ENCODE results near the gene PGS1. TPM values are rescaled to one million over a fixed set of nuclear protein-coding genes. Genes with fewer than 3 reads are reported as not detected.
A peak's percentile ranks its signal among the peaks of the same experiment; 100 is the strongest.

The PGS1 gene
- total RNA-seq, 6 experiments from 2014 or later, result 20.2 to 26.1 (median 24.5) TPM

- no peaks in the 10 kb centered on the region for H3K4me1 Mint-ChIP-seq (ENCODE audit: low read depth)
- H3K9me3 Mint-ChIP-seq, result no peaks in the 10 kb centered on the region
- peaks cover 13% of the 10 kb centered on the region for H3K27me3 Mint-ChIP-seq (ENCODE audit: insufficient read depth)
- no peaks in the 10 kb centered on the region for H3K36me3 Mint-ChIP-seq (ENCODE audit: low read depth)
- no peak overlapping the region for H3K4me3 Mint-ChIP-seq
- no peak for DNase-seq
- TF ChIP-seq, protein P1, sequence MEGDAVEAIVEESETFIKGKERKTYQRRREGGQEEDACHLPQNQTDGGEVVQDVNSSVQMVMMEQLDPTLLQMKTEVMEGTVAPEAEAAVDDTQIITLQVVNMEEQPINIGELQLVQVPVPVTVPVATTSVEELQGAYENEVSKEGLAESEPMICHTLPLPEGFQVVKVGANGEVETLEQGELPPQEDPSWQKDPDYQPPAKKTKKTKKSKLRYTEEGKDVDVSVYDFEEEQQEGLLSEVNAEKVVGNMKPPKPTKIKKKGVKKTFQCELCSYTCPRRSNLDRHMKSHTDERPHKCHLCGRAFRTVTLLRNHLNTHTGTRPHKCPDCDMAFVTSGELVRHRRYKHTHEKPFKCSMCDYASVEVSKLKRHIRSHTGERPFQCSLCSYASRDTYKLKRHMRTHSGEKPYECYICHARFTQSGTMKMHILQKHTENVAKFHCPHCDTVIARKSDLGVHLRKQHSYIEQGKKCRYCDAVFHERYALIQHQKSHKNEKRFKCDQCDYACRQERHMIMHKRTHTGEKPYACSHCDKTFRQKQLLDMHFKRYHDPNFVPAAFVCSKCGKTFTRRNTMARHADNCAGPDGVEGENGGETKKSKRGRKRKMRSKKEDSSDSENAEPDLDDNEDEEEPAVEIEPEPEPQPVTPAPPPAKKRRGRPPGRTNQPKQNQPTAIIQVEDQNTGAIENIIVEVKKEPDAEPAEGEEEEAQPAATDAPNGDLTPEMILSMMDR (IDR thresholded peaks at IDR 0.05), result no peak
- H3K27ac Mint-ChIP-seq, result no peak overlapping the region
Observed at GRCh38 chr17:78444392-78444791, 65.9 kb downstream of the PGS1 start.

GRCh38 chr17:78446833-78447232 is 68.4 kb downstream of the PGS1 start:
- H3K36me3 Mint-ChIP-seq (ENCODE audit: low read depth), result no peaks in the 10 kb centered on the region
- no peaks in the 10 kb centered on the region for H3K4me1 Mint-ChIP-seq (ENCODE audit: low read depth)
- TF ChIP-seq, protein P1 (IDR thresholded peaks at IDR 0.05), result no peak
- no peak for DNase-seq
- H3K27ac Mint-ChIP-seq, result no peak overlapping the region
- H3K4me3 Mint-ChIP-seq, result no peak overlapping the region
- H3K9me3 Mint-ChIP-seq, result no peaks in the 10 kb centered on the region
- peaks cover 16% of the 10 kb centered on the region for H3K27me3 Mint-ChIP-seq (ENCODE audit: insufficient read depth)

DNA sequence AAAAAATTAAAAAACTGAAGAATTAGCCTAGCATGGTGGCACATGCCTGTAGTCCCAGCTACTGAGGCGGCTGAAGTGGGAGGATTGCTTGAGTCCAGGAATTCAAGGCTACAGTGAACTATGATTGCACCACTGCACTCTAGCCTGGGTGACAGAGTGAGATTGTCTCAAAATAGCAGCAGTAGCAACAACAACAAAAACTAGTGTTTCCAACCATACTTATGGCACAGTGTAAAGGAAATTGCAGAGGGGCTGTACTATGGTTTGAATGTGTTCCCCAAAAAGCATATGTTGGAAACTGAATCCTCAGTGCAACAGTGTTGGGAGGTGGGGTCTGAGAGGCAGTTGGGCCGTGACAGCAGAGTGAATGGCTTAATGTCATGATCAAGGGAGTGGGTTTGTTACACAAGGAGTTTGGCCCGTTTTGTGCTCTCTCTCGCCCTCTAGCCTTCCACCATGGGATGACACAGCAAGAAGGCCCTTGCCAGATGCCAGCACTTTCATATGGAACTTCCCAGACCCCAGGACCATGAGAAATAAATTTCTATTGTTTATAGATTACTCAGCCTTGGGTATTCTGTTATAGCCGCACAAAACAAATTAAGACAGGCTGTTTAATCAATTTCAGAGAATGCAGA is 70.0 kb downstream of the PGS1 start:
- TF ChIP-seq, protein P1 (IDR thresholded peaks at IDR 0.05), result peak; percentile 25; the same call in 1 of the 2 replicates
- no peaks in the 10 kb centered on the region for H3K4me1 Mint-ChIP-seq (ENCODE audit: low read depth)
- H3K36me3 Mint-ChIP-seq (ENCODE audit: low read depth), result no peaks in the 10 kb centered on the region
- DNase-seq, result no peak
- no peak overlapping the region for H3K4me3 Mint-ChIP-seq
- peaks cover 16% of the 10 kb centered on the region for H3K27me3 Mint-ChIP-seq (ENCODE audit: insufficient read depth)
- H3K27ac Mint-ChIP-seq, result no peak overlapping the region
- H3K9me3 Mint-ChIP-seq, result no peaks in the 10 kb centered on the region

GRCh38 chr17:78449983-78450595 is 71.6 kb downstream of the PGS1 start:
- Mint-ChIP-seq H3K9me3 (no peaks in the 10 kb centered on the region), H3K4me3 (no peak overlapping the region), H3K27ac (no peak overlapping the region), H3K27me3 (ENCODE audit: insufficient read depth) (peaks cover 22% of the 10 kb centered on the region), H3K4me1 (ENCODE audit: low read depth) (no peaks in the 10 kb centered on the region), H3K36me3 (ENCODE audit: low read depth) (no peaks in the 10 kb centered on the region)
- TF ChIP-seq, protein P1 (IDR thresholded peaks at IDR 0.05), result no peak
- no peak for DNase-seq

GRCh38 chr17:78450696-78451345 is 72.4 kb downstream of the PGS1 start:
- Mint-ChIP-seq H3K27ac (no peak overlapping the region), H3K9me3 (no peaks in the 10 kb centered on the region), H3K36me3 (ENCODE audit: low read depth) (no peaks in the 10 kb centered on the region), H3K4me3 (no peak overlapping the region), H3K27me3 (ENCODE audit: insufficient read depth) (peaks cover 25% of the 10 kb centered on the region), H3K4me1 (ENCODE audit: low read depth) (no peaks in the 10 kb centered on the region)
- TF ChIP-seq, protein P1 (IDR thresholded peaks at IDR 0.05), result no peak
- DNase-seq, result no peak
